Ascending aorta (tissue), 2 donors: Measurements from ENCODE around the gene SND1. TPM values are rescaled to one million over a fixed set of nuclear protein-coding genes. Genes with fewer than 3 reads are reported as not detected.

ENCODE experiments used
- DNase-seq, 2 donors: peaks; one replicate each; pipeline ENCODE4 v3.0.0-alpha.2; 2019; ENCODE audit warnings: low spot score in 2 of 2
- H3K27ac ChIP-seq, 2 donors: fragments of 200-600 bp; sonication (generic); one replicate each; pipeline ENCODE4 v1.5.1; 2016 to 2017; ENCODE audit warnings: mild to moderate bottlenecking in 1 of 2
- H3K27me3 ChIP-seq: fragments of 200-600 bp; sonication (generic); one replicate; pipeline ENCODE4 v1.5.1; 2017
- H3K36me3 ChIP-seq, 2 donors: fragments of 200-600 bp; sonication (generic); one replicate each; pipeline ENCODE4 v1.5.1; 2016
- H3K4me1 ChIP-seq, 2 donors: fragments of 200-600 bp; sonication (generic); one replicate each; pipeline ENCODE4 v1.5.1; 2016 to 2017; ENCODE audit warnings: mild to moderate bottlenecking in 1 of 2
- H3K4me3 ChIP-seq, 2 donors: fragments of 200-600 bp; sonication (generic); one replicate each; pipeline ENCODE4 v1.5.1; 2016 to 2017; ENCODE audit warnings: mild to moderate bottlenecking in 1 of 2
- H3K9me3 ChIP-seq, 2 donors: fragments of 200-600 bp; sonication (generic); one replicate each; pipeline ENCODE4 v1.5.1; 2016
- intact Hi-C: fragments of 100-400 bp; cut with DNase I; formaldehyde crosslinking; loops from one replicate; pipeline ENCODE4 v1.15.1; 2023
- total RNA-seq: library from RNA; depleted of rRNA; stranded (reverse); fragments of >200 nt; gene quantifications from one replicate; pipeline ENCODE4 v1.1.0, GENCODE V29; 2016
- TF ChIP-seq, protein P1 (sequence below), 3 experiments: fragments of 200-600 bp in 2 of 3; fragments of 450-650 bp in 1 of 3; sonication (generic) in 2 of 3; IDR thresholded peaks; one replicate each; pipeline ENCODE4 v1.5.1; 2016 to 2019; ENCODE audit warnings: antibody characterized with exemption in 3 of 3, mild to moderate bottlenecking in 1 of 3, moderate library complexity in 1 of 3

Gene SND1
- total RNA-seq, 1 donor from 2014 or later: 93.8 TPM

DNA sequence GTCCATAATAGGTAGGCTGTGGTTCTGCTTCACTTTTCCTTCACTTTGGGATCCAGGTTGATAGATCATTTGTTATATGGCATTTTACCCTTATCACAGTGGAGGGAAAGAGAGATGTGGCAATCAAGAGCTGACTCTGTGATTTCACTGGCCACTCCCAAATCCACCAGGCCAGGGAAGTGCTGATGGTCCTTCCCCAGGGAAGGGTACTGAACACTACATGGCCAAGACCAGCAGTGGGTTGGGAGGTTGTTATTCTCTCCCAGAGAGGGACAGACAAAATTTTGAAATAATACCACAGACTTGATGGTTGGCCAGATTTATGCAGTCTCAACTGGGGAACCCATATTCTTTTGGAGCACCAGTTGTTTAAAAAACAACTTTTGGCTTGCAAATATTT is 102.5 kb downstream of the SND1 start:
- TF ChIP-seq, protein P1, sequence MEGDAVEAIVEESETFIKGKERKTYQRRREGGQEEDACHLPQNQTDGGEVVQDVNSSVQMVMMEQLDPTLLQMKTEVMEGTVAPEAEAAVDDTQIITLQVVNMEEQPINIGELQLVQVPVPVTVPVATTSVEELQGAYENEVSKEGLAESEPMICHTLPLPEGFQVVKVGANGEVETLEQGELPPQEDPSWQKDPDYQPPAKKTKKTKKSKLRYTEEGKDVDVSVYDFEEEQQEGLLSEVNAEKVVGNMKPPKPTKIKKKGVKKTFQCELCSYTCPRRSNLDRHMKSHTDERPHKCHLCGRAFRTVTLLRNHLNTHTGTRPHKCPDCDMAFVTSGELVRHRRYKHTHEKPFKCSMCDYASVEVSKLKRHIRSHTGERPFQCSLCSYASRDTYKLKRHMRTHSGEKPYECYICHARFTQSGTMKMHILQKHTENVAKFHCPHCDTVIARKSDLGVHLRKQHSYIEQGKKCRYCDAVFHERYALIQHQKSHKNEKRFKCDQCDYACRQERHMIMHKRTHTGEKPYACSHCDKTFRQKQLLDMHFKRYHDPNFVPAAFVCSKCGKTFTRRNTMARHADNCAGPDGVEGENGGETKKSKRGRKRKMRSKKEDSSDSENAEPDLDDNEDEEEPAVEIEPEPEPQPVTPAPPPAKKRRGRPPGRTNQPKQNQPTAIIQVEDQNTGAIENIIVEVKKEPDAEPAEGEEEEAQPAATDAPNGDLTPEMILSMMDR (IDR thresholded peaks at IDR 0.05): no peak
- no peak for DNase-seq
- Histone ChIP-seq H3K4me3 (no peak overlapping the region), H3K4me1 (peaks cover 0 to 3% of the 10 kb centered on the region in 2 donors), H3K27ac (no peak overlapping the region), H3K27me3 (no peaks in the 10 kb centered on the region), H3K36me3 (no peaks in the 10 kb centered on the region), H3K9me3 (no peaks in the 10 kb centered on the region)
- intact Hi-C loops: no loop called here

DNA sequence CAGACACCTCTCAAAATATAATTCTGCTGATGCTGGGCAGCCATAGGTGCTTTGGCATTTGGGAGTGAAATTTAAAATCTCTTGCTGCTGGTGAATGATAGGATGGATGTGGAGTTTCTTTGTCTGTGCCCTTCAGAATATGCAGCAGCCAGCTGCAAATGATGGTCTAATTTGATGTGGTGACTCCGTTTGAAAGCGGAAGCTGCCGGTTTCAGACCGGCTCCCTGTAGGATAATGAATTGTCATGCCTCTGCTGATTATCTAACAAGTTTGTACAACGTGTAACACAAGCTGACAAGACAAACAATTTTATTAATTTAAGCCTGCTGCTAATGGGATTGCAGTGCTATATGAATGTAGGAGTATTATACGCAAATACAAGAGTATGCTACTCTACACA is 103.5 kb downstream of the SND1 start:
- no peak for DNase-seq
- Histone ChIP-seq H3K36me3 (no peaks in the 10 kb centered on the region), H3K4me1 (peaks cover 0 to 3% of the 10 kb centered on the region in 2 donors), H3K9me3 (no peaks in the 10 kb centered on the region), H3K27ac (no peak overlapping the region), H3K27me3 (no peaks in the 10 kb centered on the region), H3K4me3 (no peak overlapping the region)
- intact Hi-C loops: no loop called here
- TF ChIP-seq, protein P1 (IDR thresholded peaks at IDR 0.05): no peak

DNA sequence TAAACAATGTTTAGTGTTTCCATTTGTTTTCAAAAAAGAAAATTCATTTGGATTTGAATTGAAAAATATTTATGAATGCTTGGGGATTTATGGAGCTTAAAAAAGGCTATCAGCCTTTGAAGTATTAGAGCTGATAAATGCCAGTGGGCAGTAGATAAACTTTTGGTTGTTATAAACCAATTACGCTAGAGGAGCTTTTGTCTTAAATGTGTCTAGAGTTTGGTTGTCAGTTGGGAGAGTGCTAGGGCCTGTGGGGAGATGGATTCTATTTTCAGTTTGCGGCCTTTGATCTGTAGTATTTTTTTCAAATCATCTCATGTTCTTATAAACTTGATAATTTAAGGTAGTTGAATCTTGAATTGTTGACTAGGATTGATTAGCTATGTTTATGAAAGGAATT is 104.0 kb downstream of the SND1 start:
- H3K4me1 ChIP-seq: peaks cover 0 to 3% of the 10 kb centered on the region in 2 donors
- H3K4me3 ChIP-seq: no peak overlapping the region
- intact Hi-C loops: no loop called here
- no peaks in the 10 kb centered on the region for H3K36me3 ChIP-seq
- TF ChIP-seq, protein P1 (IDR thresholded peaks at IDR 0.05): no peak
- no peaks in the 10 kb centered on the region for H3K9me3 ChIP-seq
- H3K27me3 ChIP-seq: no peaks in the 10 kb centered on the region
- DNase-seq: no peak
- H3K27ac ChIP-seq: no peak overlapping the region

DNA sequence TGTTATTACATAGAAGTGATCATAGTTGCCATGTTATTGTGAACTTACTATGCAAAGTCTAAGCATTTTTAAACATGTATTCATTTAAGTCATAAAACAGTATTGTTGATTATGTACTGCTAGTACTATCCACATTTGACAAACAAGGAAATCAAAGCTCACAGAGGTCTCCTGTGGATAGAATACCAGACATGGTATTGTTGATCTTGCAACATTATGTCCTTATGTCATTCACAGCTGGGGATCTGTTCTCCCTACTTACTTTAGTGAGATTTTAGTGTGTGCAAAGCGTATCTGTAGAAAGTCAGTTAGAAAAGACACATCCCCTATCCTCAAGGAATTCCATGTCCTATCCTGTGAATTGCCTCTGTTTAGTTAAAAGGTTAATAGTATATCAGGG is 106.1 kb downstream of the SND1 start:
- Histone ChIP-seq H3K27ac (no peak overlapping the region), H3K27me3 (no peaks in the 10 kb centered on the region), H3K4me1 (no peaks in the 10 kb centered on the region), H3K36me3 (no peaks in the 10 kb centered on the region), H3K4me3 (no peak overlapping the region), H3K9me3 (no peaks in the 10 kb centered on the region)
- intact Hi-C loops: no loop called here
- TF ChIP-seq, protein P1 (IDR thresholded peaks at IDR 0.05): no peak
- DNase-seq: no peak

DNA sequence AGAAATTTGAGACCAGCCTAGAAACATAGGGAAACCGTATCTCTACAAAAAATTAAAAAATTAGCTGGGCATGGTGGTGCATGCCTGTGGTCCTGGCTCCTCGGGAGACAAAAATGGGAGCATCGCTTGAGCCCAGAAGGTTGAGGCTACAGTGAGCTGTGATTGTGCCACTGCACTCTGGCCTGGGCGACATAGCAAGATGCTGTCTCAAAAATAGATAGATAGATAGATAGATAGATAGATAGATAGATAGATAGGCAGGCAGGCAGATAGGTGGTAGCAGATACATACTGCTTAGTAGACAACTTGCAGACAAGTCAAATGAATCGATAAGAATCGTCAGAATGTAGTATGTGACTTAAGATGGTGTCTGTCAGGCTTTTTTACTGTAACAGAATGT is 106.9 kb downstream of the SND1 start:
- H3K36me3 ChIP-seq: no peaks in the 10 kb centered on the region
- intact Hi-C loops: no loop called here
- H3K4me1 ChIP-seq: no peaks in the 10 kb centered on the region
- DNase-seq: no peak
- TF ChIP-seq, protein P1 (IDR thresholded peaks at IDR 0.05): no peak
- H3K9me3 ChIP-seq: no peaks in the 10 kb centered on the region
- H3K4me3 ChIP-seq: no peak overlapping the region
- no peaks in the 10 kb centered on the region for H3K27me3 ChIP-seq
- H3K27ac ChIP-seq: no peak overlapping the region

DNA sequence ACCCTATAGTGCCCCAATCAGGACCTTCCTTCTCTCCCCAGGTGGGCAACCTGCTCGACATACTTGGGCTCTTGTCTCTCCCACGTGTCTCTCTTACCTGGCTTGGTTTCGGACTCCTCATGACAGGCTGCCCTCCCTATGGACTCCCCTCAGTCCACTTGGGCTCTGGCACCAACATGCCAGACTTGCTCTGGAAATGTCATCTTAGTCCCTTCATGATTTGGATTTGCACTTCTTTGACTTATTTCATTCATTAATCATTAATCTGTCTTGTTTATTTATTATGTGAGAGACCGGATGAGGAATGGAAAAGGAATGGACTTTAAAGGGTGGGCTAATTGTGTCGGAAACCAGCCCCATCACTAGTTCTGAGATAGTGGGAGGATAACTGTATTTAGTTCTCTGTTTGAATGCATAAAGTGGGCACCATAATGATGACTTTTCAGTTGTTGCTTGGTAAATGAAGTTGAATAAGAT is 108.0 kb downstream of the SND1 start:
- Histone ChIP-seq H3K36me3 (no peaks in the 10 kb centered on the region), H3K4me3 (no peak overlapping the region), H3K9me3 (no peaks in the 10 kb centered on the region), H3K27ac (no peak overlapping the region), H3K27me3 (no peaks in the 10 kb centered on the region), H3K4me1 (no peaks in the 10 kb centered on the region)
- DNase-seq: no peak
- intact Hi-C loops: no loop called here
- TF ChIP-seq, protein P1 (IDR thresholded peaks at IDR 0.05): no peak
